Mesendoderm (in vitro differentiated cells): ENCODE measurements around the gene GABRG3.

Source experiments
- DNase-seq: peaks from one replicate; pipeline ENCODE4 v3.0.0; 2013
- H2AK5ac ChIP-seq: 2 replicates; pipeline ENCODE4 v1.6.1; 2013; ENCODE audit warnings: low read length, inconsistent platforms
- H2BK120ac ChIP-seq: 2 replicates; pipeline ENCODE4 v1.6.1; 2013; ENCODE audit warnings: low read depth, mild to moderate bottlenecking, low read length, moderate library complexity, mixed read lengths
- H2BK15ac ChIP-seq: replicated peaks from 2 replicates; pipeline ENCODE4 v1.6.1; 2013; ENCODE audit warnings: low read depth, mild to moderate bottlenecking, moderate library complexity
- H2BK5ac ChIP-seq: 2 replicates; pipeline ENCODE4 v1.6.1; 2013; ENCODE audit warnings: low read length, inconsistent platforms
- H3K18ac ChIP-seq: 2 replicates; pipeline ENCODE4 v1.6.1; 2013; ENCODE audit warnings: mild to moderate bottlenecking, low read length, mixed read lengths
- H3K23ac ChIP-seq: one replicate; pipeline ENCODE4 v1.6.1; 2013; ENCODE audit warnings: low read length
- H3K27ac ChIP-seq: 2 replicates; pipeline ENCODE4 v1.5.1; 2013; ENCODE audit warnings: low read depth, mild to moderate bottlenecking, inconsistent platforms, low read length, moderate library complexity
- H3K27me3 ChIP-seq: 2 replicates; pipeline ENCODE4 v1.6.1; 2013; ENCODE audit warnings: low read length, control low read depth, mild to moderate bottlenecking, inconsistent platforms; ENCODE audit not compliant: insufficient read depth, poor library complexity
- H3K36me3 ChIP-seq: 2 replicates; pipeline ENCODE4 v1.6.1; 2013; ENCODE audit warnings: low read length, inconsistent platforms; ENCODE audit not compliant: control insufficient read depth, insufficient read depth
- H3K4ac ChIP-seq: one replicate; pipeline ENCODE4 v1.6.1; 2013; ENCODE audit warnings: low read depth, mild to moderate bottlenecking, low read length, moderate library complexity
- H3K4me1 ChIP-seq: 2 replicates; pipeline ENCODE4 v1.6.1; 2013; ENCODE audit warnings: low read depth, low read length, inconsistent platforms; ENCODE audit not compliant: control insufficient read depth
- H3K4me2 ChIP-seq: 2 replicates; pipeline ENCODE4 v1.6.1; 2013; ENCODE audit warnings: low read length
- H3K4me3 ChIP-seq: 2 replicates; pipeline ENCODE4 v1.5.1; 2013; ENCODE audit warnings: mild to moderate bottlenecking, low read length
- H3K56ac ChIP-seq: one replicate; pipeline ENCODE4 v1.6.1; 2013; ENCODE audit warnings: low read length
- H3K79me1 ChIP-seq: 2 replicates; pipeline ENCODE4 v1.6.1; 2013; ENCODE audit warnings: low read length, inconsistent platforms
- H3K79me2 ChIP-seq: 2 replicates; pipeline ENCODE4 v1.6.1; 2013; ENCODE audit warnings: mild to moderate bottlenecking, low read length; ENCODE audit not compliant: control insufficient read depth, insufficient read depth
- H3K9ac ChIP-seq: 2 replicates; pipeline ENCODE4 v1.6.1; 2013; ENCODE audit warnings: low read length, inconsistent platforms
- H4K5ac ChIP-seq: one replicate; pipeline ENCODE4 v1.6.1; 2013; ENCODE audit warnings: low read length
- H4K8ac ChIP-seq: one replicate; pipeline ENCODE4 v1.6.1; 2013; ENCODE audit warnings: low read depth, mild to moderate bottlenecking, control low read depth, low read length, moderate library complexity
- WGBS: extraction: QIAGEN DNeasy Blood & Tissue Kit; methylation state at CpG from one replicate; pipeline ENCODE4 v1.1.7; 2013; ENCODE audit warnings: low lambda C conversion rate, missing lambda C conversion rate; ENCODE audit not compliant: insufficient coverage; ENCODE audit errors: extremely low coverage; 5-methylcytosine and 5-hydroxymethylcytosine counted together

GABRG3 gene

DNA sequence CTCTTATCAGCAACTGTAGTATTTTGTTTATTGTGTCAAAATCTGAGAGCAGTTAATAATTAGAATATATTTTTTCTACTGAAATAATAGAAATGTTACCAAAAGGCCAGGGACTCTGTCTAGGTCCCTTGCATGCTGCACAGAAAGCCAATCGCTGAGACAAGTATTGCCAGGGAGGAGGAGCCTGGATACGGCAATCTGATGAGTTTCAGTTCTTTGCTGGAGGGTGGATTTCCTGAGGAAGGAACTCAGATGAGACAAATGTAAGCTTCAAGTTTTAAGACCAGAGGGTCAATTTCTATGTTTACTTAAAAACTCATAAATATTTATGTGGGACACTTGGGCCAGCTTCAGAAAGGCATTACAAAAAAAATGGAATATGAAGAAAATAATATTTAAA lies 252.2 kb downstream of the GABRG3 start:
- Histone ChIP-seq H3K4me2 (no peak overlapping the region), H2BK15ac (no peak overlapping the region), H3K27me3 (no peaks in the 10 kb centered on the region), H4K8ac (no peak overlapping the region), H2AK5ac (no peak overlapping the region), H4K5ac (no peak overlapping the region), H3K23ac (no peak overlapping the region), H3K4me3 (no peak overlapping the region), H3K4me1 (no peaks in the 10 kb centered on the region), H3K4ac (no peak overlapping the region), H3K79me1 (no peaks in the 10 kb centered on the region), H3K36me3 (no peaks in the 10 kb centered on the region), H2BK120ac (no peak overlapping the region), H3K56ac (no peak overlapping the region), H3K18ac (no peak overlapping the region), H3K9ac (no peak overlapping the region), H3K27ac (no peak overlapping the region), H3K79me2 (no peaks in the 10 kb centered on the region), H2BK5ac (no peak overlapping the region)
- DNase-seq: no peak
- WGBS: no CpG with 5 or more reads among the region's 2 CpGs

DNA sequence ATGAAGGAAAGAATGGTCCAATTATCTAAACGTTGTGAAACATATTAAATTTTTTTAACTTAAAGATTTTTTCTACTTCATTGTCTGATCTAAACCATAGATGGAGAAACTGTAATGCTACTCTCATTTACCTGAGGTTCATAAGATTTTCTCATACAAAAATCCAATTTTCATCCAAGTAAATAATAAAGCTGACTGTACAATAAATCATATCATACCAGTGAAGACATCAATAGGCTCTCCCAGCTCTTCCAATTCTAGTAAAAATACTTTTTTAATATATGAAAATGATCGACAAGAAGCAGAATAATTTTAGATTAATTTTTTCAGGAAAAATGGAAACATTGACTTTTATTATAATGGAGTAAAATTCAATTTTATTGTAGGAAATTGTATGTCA lies 260.8 kb downstream of the GABRG3 start:
- no peaks in the 10 kb centered on the region for H3K79me2 ChIP-seq
- no CpG with 5 or more reads among the region's 2 CpGs for WGBS
- no peak for DNase-seq
- H3K56ac ChIP-seq: no peak overlapping the region
- H3K4me2 ChIP-seq: no peak overlapping the region
- H3K18ac ChIP-seq: no peak overlapping the region
- H3K4me3 ChIP-seq: no peak overlapping the region
- H3K27ac ChIP-seq: no peak overlapping the region
- no peak overlapping the region for H2BK120ac ChIP-seq
- no peak overlapping the region for H3K4ac ChIP-seq
- no peak overlapping the region for H4K5ac ChIP-seq
- no peaks in the 10 kb centered on the region for H3K4me1 ChIP-seq
- H3K23ac ChIP-seq: no peak overlapping the region
- no peak overlapping the region for H2BK5ac ChIP-seq
- H3K79me1 ChIP-seq: no peaks in the 10 kb centered on the region
- H2AK5ac ChIP-seq: no peak overlapping the region
- no peak overlapping the region for H4K8ac ChIP-seq
- H3K27me3 ChIP-seq: no peaks in the 10 kb centered on the region
- no peaks in the 10 kb centered on the region for H3K36me3 ChIP-seq
- no peak overlapping the region for H2BK15ac ChIP-seq
- no peak overlapping the region for H3K9ac ChIP-seq

DNA sequence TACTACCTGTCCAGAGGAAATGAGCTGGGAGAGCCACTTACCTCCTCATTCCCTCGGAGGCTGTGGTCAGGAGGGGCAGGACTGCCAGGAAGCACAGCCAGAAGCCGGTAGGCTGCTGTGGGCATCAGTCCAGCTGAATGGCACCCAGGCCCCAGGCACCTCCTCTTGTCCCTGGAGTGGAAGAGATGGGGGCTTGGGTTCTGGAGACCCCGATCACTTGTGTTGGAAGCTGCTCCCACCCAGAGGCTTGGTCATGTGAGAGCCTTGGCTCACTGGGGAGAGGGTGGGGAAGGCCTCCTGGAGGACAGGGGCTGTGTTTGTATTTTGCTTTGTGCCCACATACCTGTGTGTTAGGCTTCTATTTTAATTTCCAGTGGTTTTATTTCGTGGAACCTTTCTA lies 261.9 kb downstream of the GABRG3 start:
- H3K23ac ChIP-seq: no peak overlapping the region
- H3K4me3 ChIP-seq: no peak overlapping the region
- H2BK5ac ChIP-seq: no peak overlapping the region
- H3K9ac ChIP-seq: no peak overlapping the region
- H3K36me3 ChIP-seq: no peaks in the 10 kb centered on the region
- no peak overlapping the region for H4K8ac ChIP-seq
- WGBS: no CpG with 5 or more reads among the region's 4 CpGs
- H3K27ac ChIP-seq: no peak overlapping the region
- no peak for DNase-seq
- no peaks in the 10 kb centered on the region for H3K4me1 ChIP-seq
- H3K18ac ChIP-seq: no peak overlapping the region
- no peak overlapping the region for H3K56ac ChIP-seq
- no peak overlapping the region for H3K4ac ChIP-seq
- H4K5ac ChIP-seq: no peak overlapping the region
- H2AK5ac ChIP-seq: no peak overlapping the region
- H3K27me3 ChIP-seq: no peaks in the 10 kb centered on the region
- H2BK120ac ChIP-seq: no peak overlapping the region
- H3K79me1 ChIP-seq: no peaks in the 10 kb centered on the region
- no peak overlapping the region for H3K4me2 ChIP-seq
- no peak overlapping the region for H2BK15ac ChIP-seq
- no peaks in the 10 kb centered on the region for H3K79me2 ChIP-seq

DNA sequence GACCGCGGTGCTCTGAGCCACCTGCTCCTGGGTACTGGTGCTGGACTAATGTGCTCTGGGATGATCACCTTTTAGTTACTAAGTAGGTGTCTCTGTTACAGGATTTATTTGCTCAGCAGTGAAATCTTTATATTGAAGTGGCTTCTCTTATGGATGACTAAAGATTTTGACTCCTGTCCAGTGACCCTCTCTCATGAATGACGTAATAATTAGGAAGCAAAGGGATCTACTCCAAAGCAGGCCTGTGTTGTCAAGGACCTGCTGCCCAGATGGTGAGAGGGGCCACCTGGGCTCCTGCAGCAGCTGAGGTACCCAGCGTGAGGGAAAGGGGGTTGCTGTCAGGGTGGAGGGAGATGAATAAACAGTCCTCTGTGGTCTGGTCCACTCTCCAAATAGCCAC lies 263.6 kb downstream of the GABRG3 start:
- H3K27ac ChIP-seq: no peak overlapping the region
- no peak overlapping the region for H3K4me2 ChIP-seq
- H3K79me2 ChIP-seq: no peaks in the 10 kb centered on the region
- no peaks in the 10 kb centered on the region for H3K4me1 ChIP-seq
- H2AK5ac ChIP-seq: no peak overlapping the region
- H3K4ac ChIP-seq: no peak overlapping the region
- no peak overlapping the region for H2BK15ac ChIP-seq
- no peak overlapping the region for H3K23ac ChIP-seq
- H3K36me3 ChIP-seq: no peaks in the 10 kb centered on the region
- no peaks in the 10 kb centered on the region for H3K27me3 ChIP-seq
- H3K18ac ChIP-seq: no peak overlapping the region
- no peak overlapping the region for H2BK5ac ChIP-seq
- H3K79me1 ChIP-seq: no peaks in the 10 kb centered on the region
- no peak overlapping the region for H3K4me3 ChIP-seq
- no peak overlapping the region for H2BK120ac ChIP-seq
- H4K8ac ChIP-seq: no peak overlapping the region
- no peak for DNase-seq
- WGBS: no CpG with 5 or more reads among the region's 4 CpGs
- no peak overlapping the region for H3K9ac ChIP-seq
- no peak overlapping the region for H4K5ac ChIP-seq
- no peak overlapping the region for H3K56ac ChIP-seq

DNA sequence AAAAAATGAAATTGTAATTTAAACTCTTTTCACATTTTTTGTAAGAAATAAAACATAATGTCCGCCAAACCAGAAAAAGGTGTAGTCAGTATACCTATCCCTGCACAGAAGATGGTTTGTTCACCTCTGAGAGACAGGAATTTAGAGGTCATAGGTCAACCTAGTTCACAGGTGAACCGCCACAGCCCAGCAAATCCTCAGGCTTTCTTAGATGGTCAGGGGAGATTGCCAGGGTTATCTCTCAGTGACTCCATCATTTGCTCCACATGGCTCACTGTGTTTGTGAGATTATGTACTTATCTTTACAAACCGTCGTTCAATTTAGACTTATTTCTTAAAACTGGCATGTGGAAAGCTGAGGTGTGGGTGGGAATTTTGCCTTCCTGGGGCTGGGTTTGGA lies 264.2 kb downstream of the GABRG3 start:
- Histone ChIP-seq H3K4me2 (no peak overlapping the region), H4K5ac (no peak overlapping the region), H3K4me1 (no peaks in the 10 kb centered on the region), H4K8ac (no peak overlapping the region), H3K36me3 (no peaks in the 10 kb centered on the region), H3K4me3 (no peak overlapping the region), H3K27me3 (no peaks in the 10 kb centered on the region), H3K27ac (no peak overlapping the region), H3K23ac (no peak overlapping the region), H2BK5ac (no peak overlapping the region), H2BK120ac (no peak overlapping the region), H2AK5ac (no peak overlapping the region), H3K9ac (no peak overlapping the region), H3K79me2 (no peaks in the 10 kb centered on the region), H3K4ac (no peak overlapping the region), H3K18ac (no peak overlapping the region), H3K79me1 (no peaks in the 10 kb centered on the region), H2BK15ac (no peak overlapping the region), H3K56ac (no peak overlapping the region)
- WGBS: no CpG with 5 or more reads among the region's 4 CpGs
- DNase-seq: no peak

DNA sequence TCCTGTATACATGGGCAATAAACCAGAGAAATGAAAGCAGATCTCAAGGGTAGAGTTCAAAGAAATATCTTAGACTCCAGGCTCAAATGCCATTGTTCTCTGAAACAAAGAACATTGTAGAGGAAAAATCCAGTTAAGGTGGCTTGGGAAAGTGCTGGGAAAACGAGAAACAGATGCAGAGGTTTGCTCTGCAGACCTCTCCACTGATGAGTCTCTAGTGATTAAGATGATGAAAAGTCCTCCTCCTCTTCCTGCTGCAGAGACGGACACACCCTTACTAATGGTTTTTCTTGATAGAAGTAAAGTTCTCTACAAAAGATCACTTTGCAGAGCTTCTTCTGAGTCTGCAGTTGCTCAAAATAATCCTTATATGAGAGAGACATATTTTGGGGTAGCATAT lies 264.7 kb downstream of the GABRG3 start:
- Histone ChIP-seq H3K36me3 (no peaks in the 10 kb centered on the region), H3K4me3 (no peak overlapping the region), H3K79me2 (no peaks in the 10 kb centered on the region), H3K23ac (no peak overlapping the region), H2BK5ac (no peak overlapping the region), H3K27me3 (no peaks in the 10 kb centered on the region), H3K18ac (no peak overlapping the region), H3K4ac (no peak overlapping the region), H3K79me1 (no peaks in the 10 kb centered on the region), H3K27ac (no peak overlapping the region), H3K4me1 (no peaks in the 10 kb centered on the region), H2AK5ac (no peak overlapping the region), H3K56ac (no peak overlapping the region), H3K9ac (no peak overlapping the region), H2BK120ac (no peak overlapping the region), H2BK15ac (no peak overlapping the region), H4K5ac (no peak overlapping the region), H3K4me2 (no peak overlapping the region), H4K8ac (no peak overlapping the region)
- DNase-seq: no peak
- WGBS: no CpG with 5 or more reads among the region's 2 CpGs
